Omental fat pad (tissue), 4 donors: ENCODE results near the gene TNS1. TPM values are rescaled to one million over a fixed set of nuclear protein-coding genes. Genes with fewer than 3 reads are reported as not detected.
A peak's percentile ranks its signal among the peaks of the same experiment; 100 is the strongest.

Experiments used
- ATAC-seq: fragments of 150-250 bp; one replicate; pipeline ENCODE4 v1.9.1; 2016; ENCODE audit warnings: mild to moderate bottlenecking, moderate library complexity; ENCODE audit not compliant: low FRiP score
- DNase-seq: peaks from one replicate; pipeline ENCODE4 v3.0.0-alpha.2; 2019; ENCODE audit warnings: low spot score
- CTCF ChIP-seq, 3 donors: fragments of 450-650 bp; IDR thresholded peaks; one replicate each; pipeline ENCODE4 v1.5.1; 2016 to 2017; ENCODE audit warnings: antibody characterized with exemption in 3 of 3, mild to moderate bottlenecking in 3 of 3, moderate library complexity in 2 of 3
- total RNA-seq, 4 donors: library from RNA; depleted of rRNA; stranded (reverse); fragments of >200 nt; gene quantifications; one replicate each; pipeline ENCODE4 v1.1.0, GENCODE V29; 2016

TNS1 gene
- total RNA-seq, 4 donors from 2014 or later, result 135 to 453 (median 361) TPM

GRCh38 chr2:217943446-217944321, 59.1 kb downstream of the TNS1 start:
- DNase-seq, result no peak
- no peak for TF ChIP-seq CTCF (IDR thresholded peaks at IDR 0.05)

GRCh38 chr2:217942731-217943335, 60.0 kb downstream of the TNS1 start:
- no peak for DNase-seq
- no peak for TF ChIP-seq CTCF (IDR thresholded peaks at IDR 0.05)
- no peak for ATAC-seq

More at GRCh38 chr2:217943446-217944321, 59.1 kb downstream of the TNS1 start:
- peak; percentile 69 for ATAC-seq

- DNase-seq (no peak), ATAC-seq (no peak)
- TF ChIP-seq CTCF (IDR thresholded peaks at IDR 0.05), result no peak
Measured at GRCh38 chr2:217941886-217942728, 60.7 kb downstream of the TNS1 start.

GRCh38 chr2:217941339-217941738, 61.5 kb downstream of the TNS1 start:
- TF ChIP-seq CTCF (IDR thresholded peaks at IDR 0.05), result no peak
- ATAC-seq, result no peak
- DNase-seq, result no peak

GRCh38 chr2:217940261-217941220, 62.3 kb downstream of the TNS1 start:
- DNase-seq, result no peak
- no peak for ATAC-seq
- TF ChIP-seq CTCF (IDR thresholded peaks at IDR 0.05), result no peak
